Epithelial cell of esophagus (primary cell): Measurements from ENCODE around the gene TTC39A.

Experiments used
- DNase-seq: peaks from one replicate; pipeline ENCODE4 v3.0.0; 2010; ENCODE audit warnings: low read depth
- H3K4me3 ChIP-seq: 2 replicates; pipeline ENCODE4 v1.5.1; 2011; ENCODE audit warnings: mild to moderate bottlenecking, low read length, control low read depth
- CTCF ChIP-seq: IDR thresholded peaks from 2 replicates; pipeline ENCODE4 v1.5.1; 2011; ENCODE audit warnings: low read depth, mild to moderate bottlenecking, low read length, control low read depth, inconsistent platforms; ENCODE audit not compliant: insufficient read depth; ENCODE audit errors: missing control alignments

Gene TTC39A

DNA sequence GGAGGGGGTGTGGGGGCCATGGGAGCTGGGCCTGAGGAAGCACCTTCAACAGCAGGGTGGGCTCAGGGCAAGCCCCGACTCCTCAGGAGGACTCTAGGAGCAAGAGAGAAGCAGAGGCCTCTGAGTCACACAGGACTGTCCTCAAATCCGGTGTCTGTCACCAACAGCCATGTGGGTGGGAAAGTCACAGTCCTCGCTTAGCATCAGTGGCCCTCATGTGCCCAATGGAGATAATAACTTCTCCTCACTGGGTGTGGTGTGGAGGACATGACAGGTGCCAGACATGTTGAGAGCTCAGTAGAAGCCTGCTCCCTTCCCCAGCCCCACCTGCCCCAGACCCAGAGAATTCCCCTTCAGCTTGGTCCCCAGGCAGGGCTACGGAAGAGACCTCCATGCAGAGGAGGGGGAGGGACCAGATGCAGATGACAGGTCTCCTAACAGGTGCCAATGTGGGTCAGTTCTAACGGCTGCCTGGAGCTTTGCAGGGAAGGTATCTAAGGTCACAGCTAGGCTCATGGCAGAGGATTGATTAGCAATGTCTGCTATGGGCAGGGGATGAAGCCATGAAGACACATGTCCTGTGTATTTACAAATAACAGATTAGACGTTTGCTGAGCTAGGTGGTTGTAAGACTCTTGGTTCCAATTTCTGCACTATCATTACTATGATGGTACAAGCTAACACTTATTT, 30.2 kb downstream of the TTC39A start:
- H3K4me3 ChIP-seq: no peak overlapping the region
- no peak for TF ChIP-seq CTCF
- DNase-seq: no peak

DNA sequence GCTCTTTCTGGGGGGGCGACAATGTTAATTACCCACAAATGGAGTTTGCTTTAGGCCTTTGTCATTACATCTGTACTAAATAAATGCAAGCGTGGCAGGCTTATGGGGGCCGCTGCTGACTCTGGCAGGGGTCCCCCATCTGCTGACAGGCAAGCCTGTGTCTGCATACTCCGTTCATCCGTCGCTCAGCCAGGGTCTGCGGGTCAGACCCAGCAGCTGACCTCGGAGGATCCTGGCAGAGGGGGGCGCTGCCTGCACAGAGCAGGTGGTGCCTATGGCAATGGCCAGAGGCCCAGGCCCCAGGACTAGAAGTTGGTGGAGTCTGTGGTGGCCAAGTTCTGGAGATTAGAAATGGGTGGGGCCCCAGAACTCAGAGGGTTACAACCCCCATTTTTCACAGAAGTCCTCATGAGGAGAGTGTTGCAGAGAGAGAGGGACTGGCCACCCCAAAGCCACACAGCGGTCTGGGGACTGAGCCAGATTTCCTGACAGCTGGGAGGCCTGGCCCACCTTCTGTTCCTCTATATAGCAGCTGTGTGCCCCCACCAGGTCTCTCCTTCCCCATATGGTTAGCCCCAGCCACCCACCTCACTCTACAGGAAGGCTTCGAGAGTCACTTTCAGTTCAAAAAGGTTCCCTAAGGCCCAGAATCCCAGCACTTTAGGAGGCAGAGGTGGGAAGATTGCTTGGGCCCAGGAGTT, 31.0 kb downstream of the TTC39A start:
- no peak overlapping the region for H3K4me3 ChIP-seq
- DNase-seq: no peak

DNA sequence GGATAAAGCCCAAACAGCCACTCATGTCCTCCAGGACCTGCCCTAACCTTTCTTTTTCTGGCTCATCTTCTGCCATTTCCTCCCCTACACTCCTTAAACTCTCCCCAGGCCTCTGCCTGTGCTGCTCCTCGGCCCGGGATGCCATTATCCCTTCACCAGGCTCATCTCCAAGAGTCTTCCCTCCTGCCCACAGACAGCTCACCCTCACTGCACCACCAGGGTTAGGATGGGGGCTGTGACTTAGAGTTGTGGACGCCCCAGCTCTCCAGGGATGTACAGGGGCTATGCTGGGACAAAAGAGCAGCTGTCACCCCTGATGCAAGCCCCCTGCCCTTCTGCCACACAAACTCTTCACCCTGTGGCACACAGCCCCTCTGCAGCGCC, 32.0 kb downstream of the TTC39A start:
- DNase-seq: no peak
- TF ChIP-seq CTCF: no peak
- no peak overlapping the region for H3K4me3 ChIP-seq

More for the DNA sequence above, 31.0 kb downstream of the TTC39A start:
- no peak for TF ChIP-seq CTCF

- DNase-seq: no peak
- H3K4me3 ChIP-seq: no peak overlapping the region
- TF ChIP-seq CTCF: no peak
Measured at GRCh38 chr1:51297401-51298321, 32.7 kb downstream of the TTC39A start.

DNA sequence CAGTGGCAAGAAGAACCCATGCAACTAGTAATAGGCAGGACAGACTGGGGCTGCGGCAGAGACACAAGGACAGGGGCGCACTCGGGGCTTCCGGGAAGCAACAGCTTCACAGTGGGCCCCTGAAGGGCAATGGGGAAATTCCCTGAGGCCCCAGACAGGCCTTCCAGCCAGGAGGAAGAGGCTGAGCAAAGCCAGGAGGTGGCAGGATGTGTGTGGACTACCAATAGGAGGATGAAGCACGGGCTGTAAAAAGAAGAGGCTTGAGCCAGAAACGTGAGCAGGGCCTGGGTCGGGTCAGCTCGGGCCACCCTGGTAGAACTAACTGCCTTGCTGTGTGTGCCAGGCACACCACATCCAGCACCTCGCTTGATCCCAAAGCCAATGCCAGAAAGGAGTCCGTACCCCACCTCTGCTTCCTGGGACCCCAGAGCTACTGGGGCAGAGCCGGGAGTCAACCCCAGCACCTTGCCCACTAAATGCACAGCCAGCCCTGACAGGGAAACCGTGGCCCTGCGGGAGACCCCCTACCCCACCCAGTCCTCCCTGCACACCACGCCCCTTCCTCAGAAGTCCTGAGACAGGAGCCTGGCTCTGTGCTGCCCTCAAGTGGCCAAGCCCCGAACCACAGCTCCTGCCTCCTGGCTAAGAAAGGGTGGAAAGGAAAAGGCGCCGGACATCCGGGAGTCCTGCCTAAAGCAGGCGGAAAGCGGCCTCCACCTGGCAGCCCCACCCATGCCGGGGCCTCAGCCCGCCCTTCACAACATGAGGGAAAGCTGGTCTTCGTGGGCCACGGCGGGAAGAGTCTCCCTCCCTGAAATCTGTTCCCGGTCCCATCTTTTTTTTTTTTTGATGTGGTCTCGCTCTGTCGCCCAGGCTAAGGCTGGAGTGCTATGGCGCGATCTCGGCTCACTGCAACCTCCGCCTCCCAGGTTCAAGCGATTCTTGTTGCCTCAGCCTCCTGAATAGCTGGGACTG, 33.7 kb downstream of the TTC39A start:
- H3K4me3 ChIP-seq: peak overlapping the region; percentile 26
- TF ChIP-seq CTCF: peak; percentile 98
- peak; percentile 72 for DNase-seq

DNA sequence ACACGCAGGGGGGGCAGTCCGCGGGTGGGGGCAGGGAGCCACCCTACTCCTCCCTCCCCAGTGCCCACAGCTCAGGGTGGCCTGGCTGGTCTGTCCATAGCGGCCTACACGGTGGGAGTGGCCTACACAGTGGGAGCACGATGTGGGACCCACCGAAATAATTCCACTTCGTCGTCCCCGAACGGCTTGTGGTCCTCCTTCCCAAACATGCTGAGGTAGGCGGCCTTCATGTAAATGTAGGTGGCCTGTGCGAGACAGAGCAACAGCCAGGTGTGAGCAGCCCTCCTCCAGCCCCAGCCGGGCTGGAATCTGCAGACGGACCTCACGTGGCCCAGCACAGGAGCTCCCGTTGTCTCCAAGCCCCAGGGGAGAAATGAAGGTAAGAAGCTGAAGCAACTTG, 34.4 kb downstream of the TTC39A start:
- DNase-seq: no peak
- no peak for TF ChIP-seq CTCF
- no peak overlapping the region for H3K4me3 ChIP-seq
